ENCODE results near the gene PET100. TPM values are rescaled to one million over a fixed set of nuclear protein-coding genes. Genes with fewer than 3 reads are reported as not detected.

Gene PET100
- total and polyA plus RNA-seq, 7 donors = 49.6 to 112 (median 93.1) TPM

DNA sequence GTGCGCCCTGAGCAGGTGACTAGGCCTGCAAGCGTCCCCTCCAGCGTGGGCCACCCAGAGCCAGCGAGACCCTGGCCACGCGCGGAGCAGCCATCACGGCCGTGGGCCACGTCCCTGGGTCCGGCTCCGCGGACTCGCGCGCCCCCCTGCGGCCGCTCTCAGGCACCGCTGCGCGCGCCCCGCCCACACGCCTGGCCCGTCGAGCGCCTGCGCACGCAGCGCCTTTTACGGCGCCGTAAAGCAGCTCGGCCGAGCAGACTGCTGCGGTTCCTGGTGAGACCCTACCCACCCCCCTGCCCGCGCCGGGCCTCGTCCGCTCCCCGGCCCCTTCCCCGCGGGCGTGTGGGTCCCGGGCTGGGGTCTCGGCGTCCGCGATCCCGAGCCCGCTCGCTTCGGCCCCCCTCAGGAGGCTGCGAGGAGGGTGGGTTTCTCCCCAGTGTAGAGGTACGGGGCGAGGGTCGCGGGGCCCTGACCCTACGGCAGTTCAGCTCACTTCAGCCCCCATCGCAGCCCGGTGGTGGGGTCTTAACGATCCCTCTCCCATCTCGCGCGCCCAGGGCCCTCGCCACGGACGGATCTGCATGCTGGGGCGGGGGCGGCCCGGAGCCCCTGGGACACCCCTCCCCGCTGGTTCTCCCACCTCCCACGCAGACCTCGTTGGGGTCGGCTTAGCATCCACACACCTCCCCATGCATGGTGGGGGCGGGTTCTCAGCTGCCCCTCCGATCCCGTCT is 51.2 kb downstream of the PET100 start, which contains the start of gene TRAPPC5:
TSS of gene TRAPPC5 (plus strand) at position 228 of the 734 bp plus-strand sequence. CDS start 1,421 bp downstream, outside the sequence.
- Histone ChIP-seq H3K27ac (peak within 1 kb of the TSS; percentile 93), H3K4me1 (no peaks in the 10 kb centered on the region), H3K27me3 (ENCODE audit: insufficient read depth in 3 of 3, low read length in 2 of 3) (peaks cover 0 to 11% (median 0%) of the 10 kb centered on the region in 3 donors), H3K9me3 (no peaks in the 10 kb centered on the region), H3K4me3 (peak within 1 kb of the TSS; percentile 100), H3K36me3 (ENCODE audit: insufficient read depth in 1 of 2, low read depth in 1 of 2) (peaks cover 0 to 23% of the 10 kb centered on the region in 2 donors)
- ATAC-seq = peak; percentile 89 to 96 (median 93)
- DNase-seq = peak; percentile 89 to 92
- WGBS, 3 donors = 0 to 1% (median 1%) methylated on average over 50 to 79 of the region's 79 CpGs
- intact Hi-C loops (cut with DNase I) = loop anchor here (1.0 to 5.0 kb wide), 5 partner anchors 28 to 323 kb away; no protein-coding TSS in a partner anchor
- TF ChIP-seq, protein P1, sequence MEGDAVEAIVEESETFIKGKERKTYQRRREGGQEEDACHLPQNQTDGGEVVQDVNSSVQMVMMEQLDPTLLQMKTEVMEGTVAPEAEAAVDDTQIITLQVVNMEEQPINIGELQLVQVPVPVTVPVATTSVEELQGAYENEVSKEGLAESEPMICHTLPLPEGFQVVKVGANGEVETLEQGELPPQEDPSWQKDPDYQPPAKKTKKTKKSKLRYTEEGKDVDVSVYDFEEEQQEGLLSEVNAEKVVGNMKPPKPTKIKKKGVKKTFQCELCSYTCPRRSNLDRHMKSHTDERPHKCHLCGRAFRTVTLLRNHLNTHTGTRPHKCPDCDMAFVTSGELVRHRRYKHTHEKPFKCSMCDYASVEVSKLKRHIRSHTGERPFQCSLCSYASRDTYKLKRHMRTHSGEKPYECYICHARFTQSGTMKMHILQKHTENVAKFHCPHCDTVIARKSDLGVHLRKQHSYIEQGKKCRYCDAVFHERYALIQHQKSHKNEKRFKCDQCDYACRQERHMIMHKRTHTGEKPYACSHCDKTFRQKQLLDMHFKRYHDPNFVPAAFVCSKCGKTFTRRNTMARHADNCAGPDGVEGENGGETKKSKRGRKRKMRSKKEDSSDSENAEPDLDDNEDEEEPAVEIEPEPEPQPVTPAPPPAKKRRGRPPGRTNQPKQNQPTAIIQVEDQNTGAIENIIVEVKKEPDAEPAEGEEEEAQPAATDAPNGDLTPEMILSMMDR (IDR thresholded peaks at IDR 0.05) = peak; percentile 98

Other genes starting within 250 kb of the PET100 start
- gene PEX11G, start 140.8 kb upstream of the PET100 start, total RNA-seq = 1 to 10 TPM; 1.1 to 1.4 (median 1.2) TPM
- gene PEX11G, start 140.8 kb upstream of the PET100 start, polyA plus RNA-seq = 1 to 10 TPM; 1.0 to 1.1 (median 1.1) TPM
- 100 to 1,000 TPM in 1 of 4 donors, 10 to 100 TPM in 3; 80.4 to 109 (median 90.1) TPM for gene ZNF358, start 113.7 kb upstream of the PET100 start, total RNA-seq
- 100 to 1,000 TPM in 1 of 3 donors, 10 to 100 TPM in 2; 38.1 to 110 (median 88.9) TPM for gene ZNF358, start 113.7 kb upstream of the PET100 start, polyA plus RNA-seq
- 10 to 100 TPM; 15.4 to 23.8 (median 17.0) TPM for gene MCOLN1, start 107.2 kb upstream of the PET100 start, total RNA-seq
- 10 to 100 TPM; 15.9 to 28.6 (median 20.2) TPM for gene MCOLN1, start 107.2 kb upstream of the PET100 start, polyA plus RNA-seq
- 10 to 100 TPM; 53.3 to 72.8 (median 62.7) TPM for gene PNPLA6, start 94.1 kb upstream of the PET100 start, total RNA-seq
- gene PNPLA6, start 94.1 kb upstream of the PET100 start, polyA plus RNA-seq = 10 to 100 TPM; 31.8 to 63.8 (median 34.6) TPM
- gene CAMSAP3, start 33.9 kb upstream of the PET100 start, total RNA-seq = under 1 TPM in 2 of 4 donors, not detected in 2; 0.14 to 0.15 TPM
- gene CAMSAP3, start 33.9 kb upstream of the PET100 start, polyA plus RNA-seq = under 1 TPM in 2 of 3 donors, not detected in 1; 0.03 to 0.04 TPM
- 10 to 100 TPM; 19.2 to 36.3 (median 26.6) TPM for gene XAB2, start 248 bp upstream of the PET100 start, total RNA-seq
- gene XAB2, start 248 bp upstream of the PET100 start, polyA plus RNA-seq = 10 to 100 TPM; 23.5 to 29.7 (median 24.1) TPM
- not detected for gene PCP2, start 3.9 kb downstream of the PET100 start, total RNA-seq
- gene PCP2, start 3.9 kb downstream of the PET100 start, polyA plus RNA-seq = under 1 TPM in 1 of 3 donors, not detected in 2; 0.20 TPM
- 1 to 10 TPM; 2.7 to 4.5 (median 3.6) TPM for gene STXBP2, start 7.3 kb downstream of the PET100 start, total RNA-seq
- 1 to 10 TPM in 2 of 3 donors, under 1 TPM in 1; 0.55 to 2.4 (median 1.7) TPM for gene STXBP2, start 7.3 kb downstream of the PET100 start, polyA plus RNA-seq
- under 1 TPM in 2 of 4 donors, not detected in 2; 0.48 to 0.57 TPM for gene RETN, start 39.3 kb downstream of the PET100 start, total RNA-seq
- gene RETN, start 39.3 kb downstream of the PET100 start, polyA plus RNA-seq = 1 to 10 TPM in 2 of 3 donors, under 1 TPM in 1; 0.46 to 4.7 (median 2.1) TPM
- under 1 TPM; 0.18 to 0.54 (median 0.28) TPM for gene MCEMP1, start 47.3 kb downstream of the PET100 start, total RNA-seq
- gene MCEMP1, start 47.3 kb downstream of the PET100 start, polyA plus RNA-seq = under 1 TPM in 2 of 3 donors, not detected in 1; 0.21 to 0.35 TPM
- 100 to 1,000 TPM in 3 of 4 donors, 10 to 100 TPM in 1; 83.4 to 164 (median 104) TPM for gene TRAPPC5, start 51.0 kb downstream of the PET100 start, total RNA-seq
- gene TRAPPC5, start 51.0 kb downstream of the PET100 start, polyA plus RNA-seq = 100 to 1,000 TPM in 1 of 3 donors, 10 to 100 TPM in 2; 40.6 to 125 (median 66.8) TPM
- under 1 TPM in 2 of 4 donors, not detected in 2; 0.34 to 0.54 TPM for gene FCER2, start 72.3 kb downstream of the PET100 start, total RNA-seq
- under 1 TPM in 2 of 3 donors, not detected in 1; 0.06 to 0.10 TPM for gene FCER2, start 72.3 kb downstream of the PET100 start, polyA plus RNA-seq
- gene CLEC4G, start 102.3 kb downstream of the PET100 start, total RNA-seq = under 1 TPM in 3 of 4 donors, not detected in 1; 0.38 to 0.69 (median 0.50) TPM
- gene CLEC4G, start 102.3 kb downstream of the PET100 start, polyA plus RNA-seq = under 1 TPM in 2 of 3 donors, not detected in 1; 0.08 to 0.14 TPM
- gene CD209, start 117.7 kb downstream of the PET100 start, total RNA-seq = 10 to 100 TPM in 1 of 4 donors, 1 to 10 TPM in 3; 2.7 to 13.8 (median 3.0) TPM
- under 1 TPM; 0.11 to 0.42 (median 0.30) TPM for gene CD209, start 117.7 kb downstream of the PET100 start, polyA plus RNA-seq
- not detected for gene CLEC4M, start 133.4 kb downstream of the PET100 start, total RNA-seq
- gene CLEC4M, start 133.4 kb downstream of the PET100 start, polyA plus RNA-seq = not detected
- gene EVI5L, start 200.4 kb downstream of the PET100 start, total RNA-seq = 10 to 100 TPM; 13.9 to 25.9 (median 22.2) TPM
- gene EVI5L, start 200.4 kb downstream of the PET100 start, polyA plus RNA-seq = 10 to 100 TPM in 2 of 3 donors, 1 to 10 TPM in 1; 5.8 to 10.7 (median 10.0) TPM
- not detected for gene PRR36, start 244.6 kb downstream of the PET100 start, total RNA-seq
- gene PRR36, start 244.6 kb downstream of the PET100 start, polyA plus RNA-seq = not detected